Measurements from ENCODE around the gene SPIN3. TPM values are rescaled to one million over a fixed set of nuclear protein-coding genes. Genes with fewer than 3 reads are reported as not detected.

The SPIN3 gene
- total and polyA plus RNA-seq, 10 of the 15 experiments (the other 5 are each of a cell fraction or from before 2014, with no cell fraction given), result 2.1 to 12.3 (median 9.5) TPM

DNA sequence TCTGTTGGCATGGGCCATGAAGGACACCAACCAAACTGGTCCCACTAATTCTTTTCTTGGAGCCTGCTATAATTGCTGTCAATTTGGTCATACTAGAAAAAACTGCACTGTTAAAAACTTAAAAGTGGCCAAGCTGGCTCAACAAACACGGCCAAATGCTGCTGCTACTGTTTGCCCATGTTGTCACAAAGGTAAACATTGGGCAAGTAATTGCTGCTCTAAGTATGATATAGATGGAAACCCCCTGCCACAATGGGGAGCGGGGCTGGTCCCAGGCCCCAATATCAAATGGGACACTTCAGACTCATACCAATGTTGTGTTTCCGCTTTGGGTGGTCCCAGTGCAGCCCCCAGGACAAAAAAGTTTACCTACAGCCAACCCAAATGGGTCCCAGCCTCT is 52.1 kb downstream of the SPIN3 start (continued):
- no peak for TF ChIP-seq MTA3 (IDR thresholded peaks at IDR 0.05; ENCODE audit: borderline replicate concordance, low read length)
- no peak for TF ChIP-seq CBX5 (IDR thresholded peaks at IDR 0.05; ENCODE audit: low read depth)
- no peak for TF ChIP-seq SIN3A (IDR thresholded peaks at IDR 0.05; ENCODE audit: low read depth, low read length)
- TF ChIP-seq CREM (IDR thresholded peaks at IDR 0.05; ENCODE audit: low read depth), result no peak
- TF ChIP-seq NFIC (IDR thresholded peaks at IDR 0.05; ENCODE audit: low read depth, low read length), result no peak

Other genes starting within 250 kb of the SPIN3 start
- 5.5 and 7.2 TPM in 2 replicates for gene SPIN2B, start 126.0 kb upstream of the SPIN3 start, total RNA-seq (2014; rRNA removed)
- 4.6 and 5.4 TPM in 2 replicates for gene SPIN2B, start 126.0 kb upstream of the SPIN3 start, total RNA-seq (2014; rRNA removed; fragmentation: Illumina TruSeq; extraction: Trizol)
- 6.6 and 6.7 TPM in 2 replicates for gene SPIN2B, start 126.0 kb upstream of the SPIN3 start, total RNA-seq (2021)
- gene SPIN2B, start 126.0 kb upstream of the SPIN3 start, polyA plus RNA-seq (2011; rRNA removed), result 8.3 and 10.3 TPM in 2 replicates
- gene SPIN2B, start 126.0 kb upstream of the SPIN3 start, polyA plus RNA-seq (2014; fragmentation: Illumina TruSeq; extraction: Trizol), result 5.8 and 6.6 TPM in 2 replicates
- gene SPIN2B, start 126.0 kb upstream of the SPIN3 start, polyA plus RNA-seq (2014; fragmentation: Nextera tagmentation; extraction: Ambion mirVana), result 1 to 10 TPM; 2.7 to 3.7 TPM
- gene SPIN2B, start 126.0 kb upstream of the SPIN3 start, polyA plus RNA-seq (2014; rRNA removed), result 5.4 and 6.6 TPM in 2 replicates
- 1 to 10 TPM; 7.4 to 8.9 TPM for gene SPIN2B, start 126.0 kb upstream of the SPIN3 start, polyA plus RNA-seq (2016; fragmentation: Nextera tagmentation; extraction: Ambion mirVana)
- 0.34 and 0.38 TPM in 2 replicates for gene SPIN2A, start 141.9 kb upstream of the SPIN3 start, total RNA-seq (2014; rRNA removed)
- 0.32 and 0.45 TPM in 2 replicates for gene SPIN2A, start 141.9 kb upstream of the SPIN3 start, total RNA-seq (2014; rRNA removed; fragmentation: Illumina TruSeq; extraction: Trizol)
- 0.33 and 0.40 TPM in 2 replicates for gene SPIN2A, start 141.9 kb upstream of the SPIN3 start, total RNA-seq (2021)
- gene SPIN2A, start 141.9 kb upstream of the SPIN3 start, polyA plus RNA-seq (2011; rRNA removed), result 0.33 and 0.42 TPM in 2 replicates
- gene SPIN2A, start 141.9 kb upstream of the SPIN3 start, polyA plus RNA-seq (2014; fragmentation: Illumina TruSeq; extraction: Trizol), result 0.40 TPM in 2 replicates
- gene SPIN2A, start 141.9 kb upstream of the SPIN3 start, polyA plus RNA-seq (2014; fragmentation: Nextera tagmentation; extraction: Ambion mirVana), result under 1 TPM in 1 of 2 experiments, not detected in 1; 0.10 TPM
- 0.41 and 0.51 TPM in 2 replicates for gene SPIN2A, start 141.9 kb upstream of the SPIN3 start, polyA plus RNA-seq (2014; rRNA removed)
- gene SPIN2A, start 141.9 kb upstream of the SPIN3 start, polyA plus RNA-seq (2016; fragmentation: Nextera tagmentation; extraction: Ambion mirVana), result under 1 TPM; 0.09 to 0.26 TPM

Data from GM12878 (cell line).